Naive thymus-derived CD8-positive, alpha-beta T cell (primary cell): Measurements from ENCODE around the gene MARK1. TPM values are rescaled to one million over a fixed set of nuclear protein-coding genes. Genes with fewer than 3 reads are reported as not detected.

Experiments
- ATAC-seq, 2 donors: fragments of 150-1000 bp; cut with Tn5 transposase in 1 of 2; sonication (Bioruptor Pico), chemical (Tn5 transposase) in 1 of 2; 1 replicate in 1 of 2; 2 replicates in 1 of 2; pipeline ENCODE4 v1.10.0; 2021; ENCODE audit warnings: mild to moderate bottlenecking in 2 of 2, moderate library complexity in 2 of 2
- POLR2A ChIA-PET: fragments of 350-600 bp; sonication (Branson Sonifier 250); formaldehyde crosslinking; loops from one replicate; lab custom pipeline; 2021; ENCODE audit warnings: antibody characterized with exemption; lab: Charles Lee
- DNase-seq, 10 donors: peaks; one replicate each; pipeline versions ENCODE4 v3.0.0 to v3.0.0-alpha.2; 2020 to 2022
- H3K27ac Mint-ChIP-seq, 10 donors: one replicate each; pipeline ENCODE4 v1.8.0; 2020 to 2022; ENCODE audit warnings: mild to moderate bottlenecking in 10 of 10, mixed read lengths in 10 of 10, moderate library complexity in 4 of 10, inconsistent platforms in 1 of 10
- H3K27me3 Mint-ChIP-seq, 5 donors: one replicate each; pipeline ENCODE4 v1.8.0; 2021 to 2022; ENCODE audit warnings: mixed read lengths in 5 of 5
- H3K36me3 Mint-ChIP-seq, 3 donors: one replicate each; pipeline ENCODE4 v1.8.0; 2020 to 2022; ENCODE audit warnings: mixed read lengths in 3 of 3, mild to moderate bottlenecking in 2 of 3, inconsistent platforms in 1 of 3
- H3K4me1 Mint-ChIP-seq, 4 donors: one replicate each; pipeline ENCODE4 v1.8.0; 2021 to 2022; ENCODE audit warnings: mixed read lengths in 4 of 4
- H3K4me3 Mint-ChIP-seq, 10 donors: one replicate each; pipeline ENCODE4 v1.8.0; 2020 to 2022; ENCODE audit warnings: mild to moderate bottlenecking in 10 of 10, mixed read lengths in 10 of 10, moderate library complexity in 6 of 10, inconsistent platforms in 1 of 10
- H3K9me3 Mint-ChIP-seq, 9 donors: one replicate each; pipeline ENCODE4 v1.8.0; 2020 to 2022; ENCODE audit warnings: mixed read lengths in 9 of 9, mild to moderate bottlenecking in 3 of 9, inconsistent platforms in 1 of 9, moderate library complexity in 1 of 9
- polyA plus RNA-seq, 3 donors: library from polyadenylated mRNA; unstranded; fragments of 300-500 nt; fragmentation: Illumina TruSeq; gene quantifications; one replicate each; pipeline ENCODE4 v1.2.3, GENCODE V29; 2021
- total RNA-seq, 8 experiments: library from RNA in 2 of 8; stranded (reverse) in 2 of 8; gene quantifications; one replicate each; pipeline ENCODE4 v1.2.3 and lab custom pipeline; 2021 to 2026

The MARK1 gene
- total RNA-seq (not detected), polyA plus RNA-seq (not detected), total RNA-seq (lab: John Stamatoyannopoulos, UW) (0 to 0.26 (median 0) reads per million in 6 experiments)

- Mint-ChIP-seq H3K9me3 (peaks cover 0 to 14% (median 2%) of the 10 kb centered on the region in 9 donors), H3K4me1 (peaks cover 12 to 20% (median 18%) of the 10 kb centered on the region in 4 donors), H3K4me3 (peak within 1 kb of the TSS; percentile 63 to 94 (median 86)), H3K36me3 (peaks cover 0 to 9% (median 6%) of the 10 kb centered on the region in 3 donors), H3K27me3 (peaks cover 44 to 74% (median 60%) of the 10 kb centered on the region in 5 donors), H3K27ac (peak within 1 kb of the TSS in 1 of 10 donors; percentile 63)
- ATAC-seq (peak in 1 of 2 donors; percentile 23), DNase-seq (peak in 1 of 10 donors; percentile 1)
- POLR2A ChIA-PET: no interaction called here
Measured at GRCh38 chr1:220527908-220528678, at the start of gene MARK1. Gene MARK1 (plus strand): TSS chr1:220528136. CDS start chr1:220528823, 687 bp downstream.

GRCh38 chr1:220483700-220484099, 44.2 kb upstream of the MARK1 start:
- Mint-ChIP-seq H3K27ac (no peak overlapping the region), H3K36me3 (no peaks in the 10 kb centered on the region), H3K9me3 (peaks cover 0 to 7% (median 0%) of the 10 kb centered on the region in 9 donors), H3K27me3 (peaks cover 2 to 17% (median 8%) of the 10 kb centered on the region in 5 donors), H3K4me1 (peaks cover 0 to 3% (median 0%) of the 10 kb centered on the region in 4 donors), H3K4me3 (no peak overlapping the region)
- POLR2A ChIA-PET: no interaction called here
- DNase-seq: no peak
- ATAC-seq: no peak

- H3K27me3 Mint-ChIP-seq: peaks cover 4 to 22% (median 6%) of the 10 kb centered on the region in 5 donors
- peaks cover 0 to 3% (median 0%) of the 10 kb centered on the region in 4 donors for H3K4me1 Mint-ChIP-seq
- DNase-seq (no peak), ATAC-seq (no peak)
- H3K9me3 Mint-ChIP-seq: peaks cover 0 to 7% (median 0%) of the 10 kb centered on the region in 9 donors
- no peak overlapping the region for H3K27ac Mint-ChIP-seq
- POLR2A ChIA-PET: no interaction called here
- no peaks in the 10 kb centered on the region for H3K36me3 Mint-ChIP-seq
- H3K4me3 Mint-ChIP-seq: no peak overlapping the region
Measured at GRCh38 chr1:220484135-220484534, 43.8 kb upstream of the MARK1 start.

GRCh38 chr1:220485131-220485530, 42.8 kb upstream of the MARK1 start:
- Mint-ChIP-seq H3K27me3 (peaks cover 3 to 24% (median 6%) of the 10 kb centered on the region in 5 donors), H3K9me3 (peaks cover 0 to 7% (median 0%) of the 10 kb centered on the region in 9 donors), H3K4me3 (no peak overlapping the region), H3K27ac (no peak overlapping the region), H3K4me1 (peaks cover 0 to 3% (median 0%) of the 10 kb centered on the region in 4 donors), H3K36me3 (no peaks in the 10 kb centered on the region)
- DNase-seq (no peak), ATAC-seq (no peak)
- POLR2A ChIA-PET: no interaction called here

- H3K36me3 Mint-ChIP-seq: no peaks in the 10 kb centered on the region
- peaks cover 3 to 24% (median 6%) of the 10 kb centered on the region in 5 donors for H3K27me3 Mint-ChIP-seq
- POLR2A ChIA-PET: no interaction called here
- DNase-seq (no peak), ATAC-seq (no peak)
- peaks cover 0 to 3% (median 0%) of the 10 kb centered on the region in 4 donors for H3K4me1 Mint-ChIP-seq
- H3K27ac Mint-ChIP-seq: no peak overlapping the region
- no peak overlapping the region for H3K4me3 Mint-ChIP-seq
- peaks cover 0 to 7% (median 0%) of the 10 kb centered on the region in 9 donors for H3K9me3 Mint-ChIP-seq
Measured at GRCh38 chr1:220485791-220486190, 42.1 kb upstream of the MARK1 start.

- Mint-ChIP-seq H3K4me1 (peaks cover 0 to 3% (median 0%) of the 10 kb centered on the region in 4 donors), H3K27ac (no peak overlapping the region), H3K27me3 (peaks cover 3 to 24% (median 8%) of the 10 kb centered on the region in 5 donors), H3K9me3 (peaks cover 0 to 3% (median 0%) of the 10 kb centered on the region in 9 donors), H3K36me3 (no peaks in the 10 kb centered on the region), H3K4me3 (no peak overlapping the region)
- POLR2A ChIA-PET: no interaction called here
- DNase-seq (no peak), ATAC-seq (no peak)
Measured at GRCh38 chr1:220487297-220487820, 40.6 kb upstream of the MARK1 start.

- POLR2A ChIA-PET: no interaction called here
- Mint-ChIP-seq H3K27ac (no peak overlapping the region), H3K27me3 (peaks cover 6 to 38% (median 16%) of the 10 kb centered on the region in 5 donors), H3K36me3 (peaks cover 0 to 4% (median 0%) of the 10 kb centered on the region in 3 donors), H3K4me3 (no peak overlapping the region), H3K9me3 (peaks cover 0 to 3% (median 0%) of the 10 kb centered on the region in 9 donors), H3K4me1 (peaks cover 0 to 3% (median 0%) of the 10 kb centered on the region in 4 donors)
- ATAC-seq (no peak), DNase-seq (no peak)
Measured at GRCh38 chr1:220491891-220492290, 36.0 kb upstream of the MARK1 start.

- no peaks in the 10 kb centered on the region for H3K4me1 Mint-ChIP-seq
- POLR2A ChIA-PET: no interaction called here
- H3K27ac Mint-ChIP-seq: peak overlapping the region in 1 of 10 donors; percentile 65
- no peaks in the 10 kb centered on the region for H3K9me3 Mint-ChIP-seq
- no peak for ATAC-seq
- no peak overlapping the region for H3K4me3 Mint-ChIP-seq
- peaks cover 12 to 42% (median 20%) of the 10 kb centered on the region in 5 donors for H3K27me3 Mint-ChIP-seq
- no peak for DNase-seq
- peaks cover 0 to 4% (median 0%) of the 10 kb centered on the region in 3 donors for H3K36me3 Mint-ChIP-seq
Measured at GRCh38 chr1:220497220-220497947, 30.6 kb upstream of the MARK1 start.

GRCh38 chr1:220498188-220498587, 29.7 kb upstream of the MARK1 start:
- Mint-ChIP-seq H3K27me3 (peaks cover 12 to 42% (median 19%) of the 10 kb centered on the region in 5 donors), H3K4me1 (no peaks in the 10 kb centered on the region), H3K9me3 (no peaks in the 10 kb centered on the region), H3K4me3 (no peak overlapping the region), H3K27ac (no peak overlapping the region), H3K36me3 (peaks cover 0 to 4% (median 0%) of the 10 kb centered on the region in 3 donors)
- DNase-seq: no peak
- POLR2A ChIA-PET: no interaction called here
- ATAC-seq: no peak

GRCh38 chr1:220500372-220500771, 27.6 kb upstream of the MARK1 start:
- ATAC-seq (no peak), DNase-seq (no peak)
- Mint-ChIP-seq H3K4me1 (no peaks in the 10 kb centered on the region), H3K27ac (no peak overlapping the region), H3K27me3 (peaks cover 7 to 34% (median 14%) of the 10 kb centered on the region in 5 donors), H3K4me3 (no peak overlapping the region), H3K36me3 (no peaks in the 10 kb centered on the region), H3K9me3 (no peaks in the 10 kb centered on the region)
- POLR2A ChIA-PET: no interaction called here

GRCh38 chr1:220504329-220504728, 23.6 kb upstream of the MARK1 start:
- Mint-ChIP-seq H3K36me3 (no peaks in the 10 kb centered on the region), H3K4me3 (no peak overlapping the region), H3K27me3 (peaks cover 2 to 15% (median 11%) of the 10 kb centered on the region in 5 donors), H3K27ac (no peak overlapping the region), H3K9me3 (no peaks in the 10 kb centered on the region), H3K4me1 (no peaks in the 10 kb centered on the region)
- DNase-seq (no peak), ATAC-seq (no peak)
- POLR2A ChIA-PET: no interaction called here

- POLR2A ChIA-PET: no interaction called here
- DNase-seq: no peak
- peaks cover 2 to 22% (median 17%) of the 10 kb centered on the region in 5 donors for H3K27me3 Mint-ChIP-seq
- H3K4me3 Mint-ChIP-seq: no peak overlapping the region
- no peak for ATAC-seq
- no peaks in the 10 kb centered on the region for H3K9me3 Mint-ChIP-seq
- H3K36me3 Mint-ChIP-seq: no peaks in the 10 kb centered on the region
- no peaks in the 10 kb centered on the region for H3K4me1 Mint-ChIP-seq
- no peak overlapping the region for H3K27ac Mint-ChIP-seq
Measured at GRCh38 chr1:220507085-220507484, 20.9 kb upstream of the MARK1 start.
